ENCODE measurements around the gene LIME1. TPM values are rescaled to one million over a fixed set of nuclear protein-coding genes. Genes with fewer than 3 reads are reported as not detected.
A peak's percentile ranks its signal among the peaks of the same experiment; 100 is the strongest.

The LIME1 gene
- total RNA-seq, 1 donor from 2014 or later: 7.8 TPM

DNA sequence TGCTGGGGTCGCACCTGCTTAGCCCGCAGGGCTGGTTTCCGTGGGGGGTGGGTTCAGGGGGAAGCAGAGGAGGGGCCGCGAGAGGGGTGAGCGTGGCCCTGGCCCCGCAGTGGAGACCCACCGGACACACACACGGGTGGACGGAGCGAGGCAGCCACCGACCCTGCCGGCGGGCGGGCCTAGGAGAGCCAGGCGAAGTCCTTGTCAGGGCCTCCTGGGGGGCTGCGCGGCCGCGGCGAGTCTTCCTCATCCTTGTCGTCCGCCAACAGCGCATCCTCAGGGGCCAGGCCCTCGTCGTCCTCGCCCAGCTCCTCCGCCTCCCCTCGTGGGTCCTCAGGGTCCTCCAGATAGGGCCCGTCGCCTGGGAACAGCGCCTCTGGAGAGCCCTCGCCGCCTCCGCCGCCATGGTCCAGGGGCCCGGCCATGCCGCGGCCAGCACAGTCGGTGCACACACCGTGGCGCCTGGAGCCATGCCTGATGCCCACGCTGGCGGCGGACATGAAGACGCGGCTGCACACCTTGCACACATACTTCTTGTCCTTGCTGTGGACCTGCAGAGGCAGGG is 10.4 kb downstream of the LIME1 start:
- no peak overlapping the region for H3K4me3 ChIP-seq
- no peak overlapping the region for H3K27ac ChIP-seq
- H3K4me1 ChIP-seq: peaks cover under 1% of the 10 kb centered on the region
- peaks cover 22% of the 10 kb centered on the region for H3K36me3 ChIP-seq
- no peaks in the 10 kb centered on the region for H3K9me3 ChIP-seq
- ATAC-seq (no peak), DNase-seq (peak; percentile 65)
- TF ChIP-seq, protein P1, sequence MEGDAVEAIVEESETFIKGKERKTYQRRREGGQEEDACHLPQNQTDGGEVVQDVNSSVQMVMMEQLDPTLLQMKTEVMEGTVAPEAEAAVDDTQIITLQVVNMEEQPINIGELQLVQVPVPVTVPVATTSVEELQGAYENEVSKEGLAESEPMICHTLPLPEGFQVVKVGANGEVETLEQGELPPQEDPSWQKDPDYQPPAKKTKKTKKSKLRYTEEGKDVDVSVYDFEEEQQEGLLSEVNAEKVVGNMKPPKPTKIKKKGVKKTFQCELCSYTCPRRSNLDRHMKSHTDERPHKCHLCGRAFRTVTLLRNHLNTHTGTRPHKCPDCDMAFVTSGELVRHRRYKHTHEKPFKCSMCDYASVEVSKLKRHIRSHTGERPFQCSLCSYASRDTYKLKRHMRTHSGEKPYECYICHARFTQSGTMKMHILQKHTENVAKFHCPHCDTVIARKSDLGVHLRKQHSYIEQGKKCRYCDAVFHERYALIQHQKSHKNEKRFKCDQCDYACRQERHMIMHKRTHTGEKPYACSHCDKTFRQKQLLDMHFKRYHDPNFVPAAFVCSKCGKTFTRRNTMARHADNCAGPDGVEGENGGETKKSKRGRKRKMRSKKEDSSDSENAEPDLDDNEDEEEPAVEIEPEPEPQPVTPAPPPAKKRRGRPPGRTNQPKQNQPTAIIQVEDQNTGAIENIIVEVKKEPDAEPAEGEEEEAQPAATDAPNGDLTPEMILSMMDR (IDR thresholded peaks at IDR 0.05): no peak
- intact Hi-C loops (cut with DNase I): no loop called here
- no peaks in the 10 kb centered on the region for H3K27me3 ChIP-seq

DNA sequence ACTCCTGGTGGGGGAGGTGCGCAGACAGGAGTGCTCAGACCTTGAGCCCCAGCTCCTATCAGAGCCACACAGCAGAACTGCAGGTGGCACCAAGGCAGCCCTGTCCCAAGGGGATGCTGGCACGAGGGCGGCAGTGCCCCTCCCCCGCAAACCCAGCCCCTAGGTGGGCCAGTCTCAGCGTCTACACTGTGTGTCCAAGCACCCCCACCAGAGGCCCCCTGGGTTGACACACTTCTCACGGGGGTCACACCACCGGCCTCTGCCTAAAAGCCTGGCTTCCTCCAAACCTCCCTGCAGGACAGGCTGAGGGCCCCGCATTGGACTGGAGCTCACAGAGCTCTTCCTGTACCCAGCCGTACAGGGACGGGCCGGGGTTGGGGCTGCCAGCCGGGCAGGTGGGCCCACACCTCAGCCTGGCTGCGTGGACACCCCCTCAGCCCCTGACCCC is 11.2 kb downstream of the LIME1 start:
- H3K27me3 ChIP-seq: no peaks in the 10 kb centered on the region
- no peaks in the 10 kb centered on the region for H3K9me3 ChIP-seq
- H3K4me1 ChIP-seq: no peaks in the 10 kb centered on the region
- no peak for ATAC-seq
- TF ChIP-seq, protein P1 (IDR thresholded peaks at IDR 0.05): no peak
- peaks cover 14% of the 10 kb centered on the region for H3K36me3 ChIP-seq
- H3K27ac ChIP-seq: no peak overlapping the region
- no peak overlapping the region for H3K4me3 ChIP-seq
- intact Hi-C loops (cut with DNase I): no loop called here
- no peak for DNase-seq

DNA sequence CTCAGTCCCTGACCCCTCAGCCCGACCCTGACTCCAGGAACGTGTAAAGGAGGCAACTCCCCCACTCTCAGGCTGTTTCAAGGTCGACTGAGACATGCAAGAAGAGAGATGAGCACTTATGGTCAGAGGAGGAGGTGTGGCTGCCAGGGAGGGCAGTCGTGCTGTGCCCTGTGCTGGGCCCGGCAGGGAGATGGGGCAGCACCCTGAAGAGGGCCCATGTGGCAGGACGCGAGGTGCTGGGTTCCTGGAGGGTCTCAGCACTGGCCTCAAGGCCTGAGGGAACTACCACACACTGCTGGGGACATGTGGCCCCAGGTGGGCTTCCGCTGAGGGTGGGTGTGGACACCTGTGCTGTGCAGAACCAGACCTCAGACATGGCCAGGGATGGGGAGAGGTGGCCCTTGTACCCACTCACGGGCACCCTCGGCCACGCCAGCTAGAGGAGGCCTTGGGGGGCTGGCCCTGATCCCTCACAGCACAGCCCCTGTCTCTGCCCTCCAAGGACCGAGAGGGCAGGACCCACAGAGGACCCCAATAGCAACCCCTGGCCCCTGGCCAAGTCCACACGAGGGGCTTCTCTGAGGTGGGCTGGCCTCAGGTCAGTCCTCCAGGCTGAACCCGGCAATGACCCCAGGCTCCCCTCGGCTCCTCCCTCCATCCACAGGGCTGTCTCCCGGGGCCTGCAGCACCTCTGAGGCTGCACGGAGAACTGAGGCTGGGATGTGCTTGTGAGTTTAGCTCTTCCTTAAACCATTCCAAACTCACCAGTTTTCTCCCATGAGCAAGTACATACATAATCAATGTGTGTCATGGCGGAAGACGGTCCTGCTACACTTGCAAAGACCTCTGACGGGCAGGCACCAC is 11.8 kb downstream of the LIME1 start:
- H3K4me1 ChIP-seq: no peaks in the 10 kb centered on the region
- DNase-seq: no peak
- intact Hi-C loops (cut with DNase I): no loop called here
- no peak overlapping the region for H3K27ac ChIP-seq
- no peaks in the 10 kb centered on the region for H3K27me3 ChIP-seq
- H3K4me3 ChIP-seq: no peak overlapping the region
- no peak for ATAC-seq
- H3K36me3 ChIP-seq: peaks cover 8% of the 10 kb centered on the region
- TF ChIP-seq, protein P1 (IDR thresholded peaks at IDR 0.05): no peak
- no peaks in the 10 kb centered on the region for H3K9me3 ChIP-seq

DNA sequence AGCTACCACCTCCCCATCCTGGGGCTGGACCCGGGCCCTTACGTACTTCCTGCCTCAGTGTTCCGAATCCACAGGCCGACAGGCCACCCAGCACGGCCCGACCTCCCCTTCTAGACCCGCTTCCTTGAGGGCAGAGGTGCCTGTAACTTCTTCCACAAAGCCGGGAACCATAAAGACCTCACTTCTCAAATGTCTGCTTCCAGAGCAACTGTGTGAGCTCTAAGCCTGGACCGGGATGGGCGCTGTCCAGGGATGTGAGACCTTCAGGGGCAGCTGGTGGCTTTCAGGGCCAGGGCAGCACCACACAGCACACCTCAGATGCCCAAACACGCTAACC is 12.4 kb downstream of the LIME1 start:
- H3K36me3 ChIP-seq: peaks cover 2% of the 10 kb centered on the region
- no peak for DNase-seq
- H3K27ac ChIP-seq: no peak overlapping the region
- no peak for ATAC-seq
- H3K9me3 ChIP-seq: no peaks in the 10 kb centered on the region
- intact Hi-C loops (cut with DNase I): no loop called here
- H3K4me1 ChIP-seq: no peaks in the 10 kb centered on the region
- H3K4me3 ChIP-seq: no peak overlapping the region
- H3K27me3 ChIP-seq: no peaks in the 10 kb centered on the region
- TF ChIP-seq, protein P1 (IDR thresholded peaks at IDR 0.05): no peak

DNA sequence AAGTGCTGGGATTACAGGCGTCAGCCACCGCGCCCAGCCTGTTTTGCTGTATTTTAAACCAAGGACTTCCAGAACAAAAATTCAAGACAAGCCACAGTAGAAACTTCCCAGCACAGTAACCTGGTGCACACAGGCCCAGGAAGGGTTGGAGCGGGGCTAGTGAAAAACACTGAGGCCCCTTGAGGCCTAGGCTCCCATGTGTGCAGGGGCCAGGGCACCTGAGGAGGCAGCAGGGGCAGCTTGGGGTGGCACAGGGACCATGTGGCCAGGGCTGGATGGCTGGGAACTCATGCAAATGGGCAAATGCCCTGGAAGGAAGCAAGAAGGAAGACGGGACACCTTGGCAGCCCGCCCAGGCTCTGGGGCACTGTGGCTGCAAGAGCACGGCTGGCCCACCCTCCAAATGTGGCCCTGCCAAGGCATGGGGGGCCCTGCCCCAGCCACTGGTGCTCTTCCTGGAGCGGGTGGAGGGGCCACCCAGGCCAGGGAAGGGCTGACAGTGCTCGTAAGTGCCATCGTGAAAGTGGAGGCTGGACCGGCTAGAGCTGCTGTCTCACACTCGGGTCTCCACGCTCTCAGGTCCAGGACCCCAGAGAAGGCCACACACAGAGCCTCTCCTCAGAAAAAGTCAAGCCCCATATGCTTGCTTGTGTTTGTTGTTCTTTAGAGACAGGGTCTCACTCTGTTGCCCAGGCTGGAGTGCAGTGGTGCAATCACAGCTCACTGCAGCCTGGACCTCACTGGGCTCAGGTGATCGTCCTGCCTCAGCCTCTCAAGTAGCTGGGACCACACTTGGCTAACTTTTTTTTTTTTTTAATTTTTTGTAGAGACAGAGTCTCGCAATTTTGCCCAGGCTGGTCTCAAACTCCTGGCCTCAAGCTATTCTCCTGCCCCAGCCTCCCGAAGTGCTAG is 13.4 kb downstream of the LIME1 start:
- H3K27me3 ChIP-seq: no peaks in the 10 kb centered on the region
- intact Hi-C loops (cut with DNase I): no loop called here
- H3K9me3 ChIP-seq: no peaks in the 10 kb centered on the region
- no peak overlapping the region for H3K27ac ChIP-seq
- ATAC-seq (no peak), DNase-seq (no peak)
- H3K36me3 ChIP-seq: no peaks in the 10 kb centered on the region
- no peaks in the 10 kb centered on the region for H3K4me1 ChIP-seq
- H3K4me3 ChIP-seq: no peak overlapping the region
- TF ChIP-seq, protein P1 (IDR thresholded peaks at IDR 0.05): no peak
